CD4-positive, CD25-positive, alpha-beta regulatory T cell (primary cell): ENCODE data around the gene SAMD3. TPM values are rescaled to one million over a fixed set of nuclear protein-coding genes. Genes with fewer than 3 reads are reported as not detected.
A peak's percentile ranks its signal among the peaks of the same experiment; 100 is the strongest.
"Not testable (repeated sequence)": the region's sequence is repeated elsewhere in the genome, so short reads cannot be mapped to it uniquely, and the experiment has no call there.

ENCODE experiments used
- ATAC-seq, 2 donors: fragments of 150-1000 bp; cut with Tn5 transposase; one replicate each; pipeline ENCODE4 v1.10.0; 2021; ENCODE audit warnings: low read depth in 2 of 2, moderate number of reproducible peaks in 2 of 2, moderate library complexity in 1 of 2
- DNase-seq, 3 donors: peaks; one replicate each; pipeline versions ENCODE4 v3.0.0 to v3.0.0-alpha.2; 2012 to 2022; ENCODE audit warnings: mixed read lengths in 1 of 3
- H3K27ac ChIP-seq: one replicate; pipeline ENCODE4 v1.7.0; 2013; ENCODE audit warnings: mild to moderate bottlenecking, low read length; ENCODE audit not compliant: insufficient read depth, poor library complexity, severe bottlenecking
- H3K27me3 ChIP-seq: one replicate; pipeline ENCODE4 v1.7.0; 2013; ENCODE audit warnings: low read length; ENCODE audit not compliant: control insufficient read depth, insufficient read depth
- H3K36me3 ChIP-seq: one replicate; pipeline ENCODE4 v1.7.0; 2013; ENCODE audit warnings: mild to moderate bottlenecking, low read length, moderate library complexity; ENCODE audit not compliant: control insufficient read depth, insufficient read depth
- H3K4me1 ChIP-seq: 2 replicates; pipeline ENCODE4 v1.7.0; 2013; ENCODE audit warnings: mild to moderate bottlenecking, low read length; ENCODE audit not compliant: insufficient read depth, control insufficient read depth, poor library complexity, severe bottlenecking
- H3K4me3 ChIP-seq: one replicate; pipeline ENCODE4 v1.7.0; 2013; ENCODE audit warnings: low read depth, mild to moderate bottlenecking, low read length, moderate library complexity
- H3K9me3 ChIP-seq, 2 experiments: 1 replicate in 1 of 2; 2 replicates in 1 of 2; pipeline ENCODE4 v1.7.0; 2013; ENCODE audit warnings: low read length in 2 of 2, mild to moderate bottlenecking in 1 of 2, moderate library complexity in 1 of 2; ENCODE audit not compliant: control insufficient read depth in 2 of 2
- H3K27ac Mint-ChIP-seq, 3 donors: one replicate each; pipeline ENCODE4 v1.8.0; 2020 to 2022; ENCODE audit warnings: mild to moderate bottlenecking in 3 of 3, mixed read lengths in 3 of 3, moderate library complexity in 2 of 3
- H3K27me3 Mint-ChIP-seq: one replicate; pipeline ENCODE4 v1.8.0; 2022; ENCODE audit warnings: mild to moderate bottlenecking, mixed read lengths
- H3K36me3 Mint-ChIP-seq: one replicate; pipeline ENCODE4 v1.8.0; 2020; ENCODE audit warnings: mixed read lengths
- H3K4me1 Mint-ChIP-seq, 4 donors: one replicate each; pipeline ENCODE4 v1.8.0; 2020 to 2022; ENCODE audit warnings: mixed read lengths in 4 of 4, mild to moderate bottlenecking in 1 of 4
- H3K4me3 Mint-ChIP-seq, 4 donors: one replicate each; pipeline ENCODE4 v1.8.0; 2020 to 2022; ENCODE audit warnings: mild to moderate bottlenecking in 4 of 4, mixed read lengths in 4 of 4, moderate library complexity in 3 of 4
- H3K9me3 Mint-ChIP-seq, 7 donors: one replicate each; pipeline ENCODE4 v1.8.0; 2020 to 2022; ENCODE audit warnings: mixed read lengths in 7 of 7, mild to moderate bottlenecking in 3 of 7, moderate library complexity in 2 of 7
- polyA plus RNA-seq, 4 donors: library from polyadenylated mRNA; unstranded; fragments of 300-500 nt; fragmentation: Illumina TruSeq; gene quantifications; one replicate each; pipeline ENCODE4 v1.2.3, GENCODE V29; 2021
- total RNA-seq: library from RNA; stranded (reverse); gene quantifications from one replicate; pipeline ENCODE4 v1.2.3, GENCODE V29; 2022

Gene SAMD3
- total and polyA plus RNA-seq, 5 donors from 2014 or later, result 25.0 to 70.7 (median 49.6) TPM

DNA sequence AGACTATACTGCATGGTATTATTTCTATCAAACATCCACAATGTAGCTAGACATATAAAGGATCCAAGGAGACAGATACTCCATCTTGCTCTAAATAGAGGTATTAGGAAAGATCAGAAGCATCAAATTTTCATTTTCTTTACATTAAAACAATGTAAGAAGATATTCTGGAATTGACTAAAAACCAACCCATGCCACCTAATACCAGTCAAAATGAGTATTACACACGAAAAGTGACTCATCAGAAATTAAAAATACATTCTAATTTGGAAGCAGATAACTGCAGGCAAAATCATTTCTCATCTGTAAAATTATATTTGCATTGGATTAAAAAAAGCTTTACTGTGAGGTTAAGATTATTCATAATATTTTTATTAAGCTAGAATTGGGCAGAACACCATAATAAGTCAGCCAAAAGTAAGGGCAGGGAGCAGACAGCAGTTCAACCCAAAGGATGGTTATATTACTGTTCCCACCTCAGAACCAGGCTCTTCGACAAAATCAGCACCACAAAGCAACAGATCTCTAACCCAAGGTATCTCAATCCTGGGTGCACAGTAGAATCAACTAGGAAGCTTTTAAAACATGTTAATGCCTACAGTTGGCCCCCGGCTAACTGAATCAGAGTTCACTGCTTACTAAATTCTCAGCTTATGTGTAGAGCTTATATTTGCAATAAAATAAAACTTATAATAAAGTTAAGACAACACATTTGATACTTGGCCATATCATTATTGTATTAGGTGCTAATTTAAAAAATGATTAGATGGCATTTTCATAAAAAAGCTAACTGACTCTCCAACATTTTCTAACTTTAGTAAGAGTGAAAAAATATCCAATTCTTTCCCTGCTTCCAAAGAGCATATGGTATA is 35.2 kb downstream of the SAMD3 start:
- Mint-ChIP-seq H3K27ac (peak overlapping the region; percentile 66 to 74 (median 71)), H3K36me3 (peaks cover 21% of the 10 kb centered on the region), H3K27me3 (no peaks in the 10 kb centered on the region), H3K4me1 (peaks cover 40 to 88% (median 59%) of the 10 kb centered on the region in 4 donors), H3K4me3 (peak overlapping the region in 1 of 4 donors; percentile 34), H3K9me3 (peaks cover 0 to 2% (median 0%) of the 10 kb centered on the region in 7 donors)
- DNase-seq (no peak), ATAC-seq (no peak)
- peaks cover 22% of the 10 kb centered on the region for H3K4me1 ChIP-seq
- no peaks in the 10 kb centered on the region for H3K9me3 ChIP-seq
- H3K27me3 ChIP-seq, result no peaks in the 10 kb centered on the region
- no peak overlapping the region for H3K4me3 ChIP-seq
- H3K27ac ChIP-seq, result no peak overlapping the region
- no peaks in the 10 kb centered on the region for H3K36me3 ChIP-seq

DNA sequence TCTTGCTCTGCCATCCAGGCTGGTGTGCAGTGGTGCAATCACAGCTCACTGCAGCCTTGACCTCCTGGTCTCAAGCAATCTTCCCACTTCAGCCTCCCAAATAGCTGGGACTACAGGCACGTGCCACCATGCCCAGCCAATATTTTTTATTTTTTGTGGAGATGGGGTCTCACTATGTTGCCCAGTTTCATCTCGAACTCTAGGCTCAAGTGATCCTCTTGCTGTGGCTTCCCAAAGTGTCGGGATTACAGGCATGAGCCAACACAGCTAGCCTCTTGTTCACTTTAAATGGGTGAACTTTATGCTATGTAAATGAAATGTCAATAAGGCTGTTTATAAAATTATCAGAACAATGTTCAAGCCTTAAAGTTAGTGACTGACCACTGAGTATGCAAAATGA is 37.1 kb downstream of the SAMD3 start:
- H3K9me3 ChIP-seq, result no peaks in the 10 kb centered on the region
- peaks cover 22% of the 10 kb centered on the region for H3K4me1 ChIP-seq
- peaks cover 5% of the 10 kb centered on the region for H3K36me3 ChIP-seq
- Mint-ChIP-seq H3K4me1 (peaks cover 37 to 79% (median 60%) of the 10 kb centered on the region in 4 donors), H3K36me3 (peaks cover 13% of the 10 kb centered on the region), H3K9me3 (peaks cover 0 to 2% (median 0%) of the 10 kb centered on the region in 7 donors), H3K4me3 (no peak overlapping the region), H3K27ac (peak overlapping the region in 2 of 3 donors; percentile 52 to 53), H3K27me3 (no peaks in the 10 kb centered on the region)
- no peaks in the 10 kb centered on the region for H3K27me3 ChIP-seq
- no peak for DNase-seq
- H3K27ac ChIP-seq, result no peak overlapping the region
- H3K4me3 ChIP-seq, result no peak overlapping the region
- no peak for ATAC-seq

GRCh38 chr6:130183271-130184222 is 39.2 kb downstream of the SAMD3 start:
- Histone ChIP-seq H3K27me3 (no peaks in the 10 kb centered on the region), H3K4me3 (peak overlapping the region; percentile 74), H3K27ac (peak overlapping the region; percentile 78), H3K4me1 (peaks cover 15% of the 10 kb centered on the region), H3K9me3 (no peaks in the 10 kb centered on the region), H3K36me3 (peaks cover 5% of the 10 kb centered on the region)
- H3K27me3 Mint-ChIP-seq, result no peaks in the 10 kb centered on the region
- peaks cover 0 to 2% (median 0%) of the 10 kb centered on the region in 7 donors for H3K9me3 Mint-ChIP-seq
- H3K4me3 Mint-ChIP-seq, result peak overlapping the region; percentile 39 to 78 (median 68)
- H3K36me3 Mint-ChIP-seq, result peaks cover 14% of the 10 kb centered on the region
- DNase-seq (peak; percentile 15 to 83 (median 73)), ATAC-seq (peak; percentile 76 to 77)
- peaks cover 27 to 67% (median 45%) of the 10 kb centered on the region in 4 donors for H3K4me1 Mint-ChIP-seq
- peak overlapping the region; percentile 67 to 92 (median 83) for H3K27ac Mint-ChIP-seq

DNA sequence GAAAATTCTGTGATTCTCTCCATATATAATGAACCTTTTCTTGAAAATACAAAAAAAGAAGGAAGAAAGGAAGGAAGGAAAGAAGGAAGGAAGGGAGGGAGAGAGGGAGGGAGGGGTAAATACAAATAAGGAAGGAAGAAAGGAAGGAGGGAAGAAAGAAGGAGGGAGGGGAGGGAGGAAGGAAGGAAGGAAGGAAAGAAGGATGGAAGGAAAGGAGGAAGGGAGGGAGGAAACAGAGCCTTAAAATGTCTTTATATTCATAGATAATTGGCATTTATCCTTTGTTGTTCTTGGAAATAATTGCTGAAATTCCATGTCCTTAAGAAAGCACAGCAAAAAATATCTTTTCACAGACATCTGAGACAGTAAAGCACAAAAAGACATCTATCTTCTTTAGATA is 40.3 kb downstream of the SAMD3 start:
- H3K27me3 Mint-ChIP-seq, result no peaks in the 10 kb centered on the region
- peak overlapping the region in 2 of 3 donors; percentile 67 to 92 for H3K27ac Mint-ChIP-seq
- Histone ChIP-seq H3K36me3 (peaks cover 5% of the 10 kb centered on the region), H3K27me3 (no peaks in the 10 kb centered on the region), H3K4me1 (peaks cover 15% of the 10 kb centered on the region), H3K9me3 (no peaks in the 10 kb centered on the region), H3K27ac (no peak overlapping the region), H3K4me3 (peak overlapping the region; percentile 21)
- peaks cover 0 to 2% (median 0%) of the 10 kb centered on the region in 7 donors for H3K9me3 Mint-ChIP-seq
- peaks cover 25 to 56% (median 39%) of the 10 kb centered on the region in 4 donors for H3K4me1 Mint-ChIP-seq
- DNase-seq, result no peak
- H3K4me3 Mint-ChIP-seq, result peak overlapping the region in 1 of 4 donors; percentile 88
- ATAC-seq, result no peak
- H3K36me3 Mint-ChIP-seq, result peaks cover 10% of the 10 kb centered on the region

DNA sequence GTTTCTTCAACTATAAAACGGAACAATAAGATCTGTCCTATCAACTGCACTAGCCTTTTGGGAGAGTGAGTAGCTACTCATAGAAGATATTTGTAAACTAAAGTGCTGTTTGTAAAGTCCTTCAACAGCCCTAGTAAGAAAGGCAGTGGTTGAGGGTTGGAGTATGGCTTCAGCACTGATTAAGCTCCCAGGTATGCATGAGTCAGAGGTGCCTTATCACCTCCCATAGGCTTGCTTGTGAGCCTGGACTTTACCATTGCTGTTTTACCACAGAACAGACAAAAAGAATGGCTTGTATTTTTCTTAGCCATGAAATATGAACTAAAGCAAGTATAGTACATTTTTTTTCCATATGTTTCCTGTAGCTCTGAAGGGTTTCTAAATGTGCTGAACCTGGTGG is 44.1 kb downstream of the SAMD3 start:
- DNase-seq, result no peak
- H3K9me3 Mint-ChIP-seq, result peaks cover 0 to 2% (median 0%) of the 10 kb centered on the region in 7 donors
- H3K27ac ChIP-seq, result no peak overlapping the region
- no peak for ATAC-seq
- no peak overlapping the region for H3K4me3 Mint-ChIP-seq
- H3K4me1 Mint-ChIP-seq, result peaks cover 2 to 34% (median 19%) of the 10 kb centered on the region in 4 donors
- no peaks in the 10 kb centered on the region for H3K27me3 ChIP-seq
- H3K4me3 ChIP-seq, result no peak overlapping the region
- H3K36me3 Mint-ChIP-seq, result peaks cover 19% of the 10 kb centered on the region
- H3K27ac Mint-ChIP-seq, result no peak overlapping the region
- H3K36me3 ChIP-seq, result peaks cover 9% of the 10 kb centered on the region
- no peaks in the 10 kb centered on the region for H3K9me3 ChIP-seq
- H3K27me3 Mint-ChIP-seq, result no peaks in the 10 kb centered on the region
- H3K4me1 ChIP-seq, result peaks cover 5% of the 10 kb centered on the region

DNA sequence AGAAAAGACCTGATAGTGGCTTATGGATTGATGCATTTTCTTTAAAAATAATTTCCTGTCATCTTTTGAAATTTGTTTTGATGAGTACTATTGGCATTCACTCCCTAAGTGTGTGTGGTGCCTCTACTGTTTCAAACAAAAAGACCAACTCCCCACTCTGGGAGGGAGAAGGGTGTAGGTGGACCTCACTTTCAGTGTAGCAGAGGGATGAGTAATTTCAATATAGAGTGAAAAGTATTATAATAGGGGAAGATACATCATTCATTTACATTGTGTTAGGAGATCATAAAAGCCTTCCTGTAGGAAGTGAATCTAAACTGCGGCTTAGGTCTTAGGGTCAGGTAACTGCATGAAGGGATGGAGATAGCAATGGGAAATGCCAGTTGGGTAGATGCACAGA is 46.4 kb downstream of the SAMD3 start:
- DNase-seq (no peak), ATAC-seq (no peak)
- Mint-ChIP-seq H3K27me3 (no peaks in the 10 kb centered on the region), H3K4me1 (peaks cover 5 to 17% (median 10%) of the 10 kb centered on the region in 4 donors), H3K27ac (peak overlapping the region in 1 of 3 donors; percentile 37), H3K9me3 (peaks cover 0 to 18% (median 3%) of the 10 kb centered on the region in 7 donors), H3K4me3 (peak overlapping the region in 1 of 4 donors; percentile 40), H3K36me3 (peaks cover 30% of the 10 kb centered on the region)
- Histone ChIP-seq H3K27ac (no peak overlapping the region), H3K27me3 (no peaks in the 10 kb centered on the region), H3K36me3 (peaks cover 6% of the 10 kb centered on the region), H3K4me1 (no peaks in the 10 kb centered on the region), H3K4me3 (no peak overlapping the region), H3K9me3 (peaks cover 0 to 7% of the 10 kb centered on the region in 2 experiments)

- not testable (repeated sequence) for H3K27ac Mint-ChIP-seq, ATAC-seq, H3K4me3 Mint-ChIP-seq
These were observed 49.3 kb downstream of the SAMD3 start for GRCh38 chr6:130173377-130174004.

More at GRCh38 chr6:130173377-130174004, 49.3 kb downstream of the SAMD3 start:
- peaks cover 35% of the 10 kb centered on the region for H3K36me3 Mint-ChIP-seq
- not testable (repeated sequence) for DNase-seq, H3K27ac ChIP-seq, H3K4me1 ChIP-seq, H3K27me3 Mint-ChIP-seq, H3K36me3 ChIP-seq, H3K27me3 ChIP-seq, H3K4me3 ChIP-seq, H3K9me3 ChIP-seq
- H3K4me1 Mint-ChIP-seq, result peaks cover 5 to 11% (median 9%) of the 10 kb centered on the region in 4 donors
- peaks cover 0 to 30% (median 7%) of the 10 kb centered on the region in 7 donors for H3K9me3 Mint-ChIP-seq
